ENCODE measurements around the gene TRPM3.

Gene TRPM3

GRCh38 chr9:70494221-70494620 lies 627.2 kb downstream of the TRPM3 start:
- Histone ChIP-seq H3K9ac (ENCODE audit: low read length) (no peak overlapping the region), H3K4me3 (ENCODE audit: low read length) (no peak overlapping the region), H3K79me2 (ENCODE audit: low read length) (no peaks in the 10 kb centered on the region), H3K9me3 (replicated peaks; ENCODE audit: insufficient read depth, low read length) (no peaks in the 10 kb centered on the region), H3K9me2 (replicated peaks; ENCODE audit: insufficient read depth, low read length) (no peaks in the 10 kb centered on the region), H3K4me1 (ENCODE audit: low read length) (no peaks in the 10 kb centered on the region), H3K27ac (ENCODE audit: low read length) (no peak overlapping the region), H3K27me3 (replicated peaks; ENCODE audit: insufficient read depth, low read length) (no peaks in the 10 kb centered on the region), H4K20me1 (ENCODE audit: insufficient read depth, low read length) (no peaks in the 10 kb centered on the region), H3K36me3 (replicated peaks; ENCODE audit: insufficient read depth, low read length) (no peaks in the 10 kb centered on the region), H2AFZ (ENCODE audit: low read length) (no peak overlapping the region), H3K4me2 (ENCODE audit: low read depth, low read length) (no peak overlapping the region), H3F3A (ENCODE audit: insufficient read depth, low read length) (no peaks in the 10 kb centered on the region)
- TF ChIP-seq EZH2 (optimal IDR thresholded peaks at IDR 0.05; ENCODE audit: low read depth, low read length): no peak
- no peak for TF ChIP-seq CTCF (IDR thresholded peaks at IDR 0.05; ENCODE audit: low read length)
- no peak for TF ChIP-seq EZH2phosphoT487 (IDR thresholded peaks at IDR 0.05; ENCODE audit: low read length)
- DNase-seq: no peak

DNA sequence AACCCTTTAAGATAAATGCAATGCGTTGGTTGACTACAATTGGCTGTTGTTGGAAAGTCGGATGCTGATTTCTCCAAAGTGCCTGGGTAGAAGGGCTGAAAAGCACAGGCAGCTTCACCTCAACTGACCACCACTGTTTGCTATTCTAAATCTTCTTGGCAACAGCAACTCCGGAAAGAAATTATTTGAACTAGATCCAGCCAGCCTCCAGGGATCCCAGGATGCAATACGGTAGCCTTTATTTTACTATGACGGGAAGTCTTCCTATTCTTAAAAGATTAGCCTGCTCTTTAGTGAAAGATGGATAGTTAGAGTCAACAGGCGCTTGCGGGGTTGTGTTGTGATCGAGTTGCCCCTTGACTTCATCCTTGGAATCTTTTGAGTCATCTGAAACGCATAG lies 628.4 kb downstream of the TRPM3 start:
- Histone ChIP-seq H3K27me3 (replicated peaks; ENCODE audit: insufficient read depth, low read length) (no peaks in the 10 kb centered on the region), H3K9me2 (replicated peaks; ENCODE audit: insufficient read depth, low read length) (no peaks in the 10 kb centered on the region), H3F3A (ENCODE audit: insufficient read depth, low read length) (no peaks in the 10 kb centered on the region), H3K4me2 (ENCODE audit: low read depth, low read length) (no peak overlapping the region), H3K9me3 (replicated peaks; ENCODE audit: insufficient read depth, low read length) (no peaks in the 10 kb centered on the region), H4K20me1 (ENCODE audit: insufficient read depth, low read length) (no peaks in the 10 kb centered on the region), H2AFZ (ENCODE audit: low read length) (no peak overlapping the region), H3K9ac (ENCODE audit: low read length) (no peak overlapping the region), H3K79me2 (ENCODE audit: low read length) (no peaks in the 10 kb centered on the region), H3K36me3 (replicated peaks; ENCODE audit: insufficient read depth, low read length) (no peaks in the 10 kb centered on the region), H3K27ac (ENCODE audit: low read length) (no peak overlapping the region), H3K4me3 (ENCODE audit: low read length) (no peak overlapping the region), H3K4me1 (ENCODE audit: low read length) (no peaks in the 10 kb centered on the region)
- TF ChIP-seq EZH2 (optimal IDR thresholded peaks at IDR 0.05; ENCODE audit: low read depth, low read length) (no peak), CTCF (IDR thresholded peaks at IDR 0.05; ENCODE audit: low read length) (no peak), EZH2phosphoT487 (IDR thresholded peaks at IDR 0.05; ENCODE audit: low read length) (no peak)
- DNase-seq: no peak

GRCh38 chr9:70492319-70492777 lies 629.1 kb downstream of the TRPM3 start:
- H3K4me3 ChIP-seq (ENCODE audit: low read length): no peak overlapping the region
- H3F3A ChIP-seq (ENCODE audit: insufficient read depth, low read length): no peaks in the 10 kb centered on the region
- TF ChIP-seq CTCF (IDR thresholded peaks at IDR 0.05; ENCODE audit: low read length): no peak
- TF ChIP-seq EZH2phosphoT487 (IDR thresholded peaks at IDR 0.05; ENCODE audit: low read length): no peak
- no peak for TF ChIP-seq EZH2 (optimal IDR thresholded peaks at IDR 0.05; ENCODE audit: low read depth, low read length)
- no peak overlapping the region for H3K9ac ChIP-seq (ENCODE audit: low read length)
- H3K9me3 ChIP-seq (replicated peaks; ENCODE audit: insufficient read depth, low read length): no peaks in the 10 kb centered on the region
- no peaks in the 10 kb centered on the region for H3K36me3 ChIP-seq (replicated peaks; ENCODE audit: insufficient read depth, low read length)
- no peak overlapping the region for H3K4me2 ChIP-seq (ENCODE audit: low read depth, low read length)
- DNase-seq: no peak
- no peaks in the 10 kb centered on the region for H3K9me2 ChIP-seq (replicated peaks; ENCODE audit: insufficient read depth, low read length)
- H2AFZ ChIP-seq (ENCODE audit: low read length): no peak overlapping the region
- H3K79me2 ChIP-seq (ENCODE audit: low read length): no peaks in the 10 kb centered on the region
- H3K27me3 ChIP-seq (replicated peaks; ENCODE audit: insufficient read depth, low read length): no peaks in the 10 kb centered on the region
- H4K20me1 ChIP-seq (ENCODE audit: insufficient read depth, low read length): no peaks in the 10 kb centered on the region
- H3K27ac ChIP-seq (ENCODE audit: low read length): no peak overlapping the region
- no peaks in the 10 kb centered on the region for H3K4me1 ChIP-seq (ENCODE audit: low read length)
